HG02798 (cell line): ENCODE measurements around the gene MEF2A.

Source experiments
- ATAC-seq: cut with Tn5 transposase; IDR thresholded peaks from one replicate; pipeline ENCODE4 v1.9.1; 2021; ENCODE audit warnings: mild to moderate bottlenecking; ENCODE audit not compliant: unreplicated experiment, poor library complexity

The MEF2A gene

GRCh38 chr15:99598296-99598695 lies 32.5 kb downstream of the MEF2A start:
- ATAC-seq: no peak

GRCh38 chr15:99603828-99604227 lies 38.0 kb downstream of the MEF2A start:
- ATAC-seq: no peak

- no peak for ATAC-seq
Measured at GRCh38 chr15:99604865-99605264, 39.1 kb downstream of the MEF2A start.

- ATAC-seq: no peak
Measured at GRCh38 chr15:99605490-99605931, 39.7 kb downstream of the MEF2A start.

- ATAC-seq: no peak
Measured at GRCh38 chr15:99605990-99606389, 40.2 kb downstream of the MEF2A start.

GRCh38 chr15:99606646-99607045 lies 40.9 kb downstream of the MEF2A start:
- no peak for ATAC-seq

- ATAC-seq: no peak
Measured at GRCh38 chr15:99613481-99613880, 47.7 kb downstream of the MEF2A start.

- ATAC-seq: no peak
Measured at GRCh38 chr15:99613887-99614647, 48.3 kb downstream of the MEF2A start.

- peak; percentile 44 for ATAC-seq
Measured at GRCh38 chr15:99614749-99615288, 49.0 kb downstream of the MEF2A start.

GRCh38 chr15:99615460-99615859 lies 49.7 kb downstream of the MEF2A start:
- no peak for ATAC-seq

- ATAC-seq: no peak
Measured at GRCh38 chr15:99616129-99616528, 50.3 kb downstream of the MEF2A start.

GRCh38 chr15:99616773-99617342 lies 51.1 kb downstream of the MEF2A start:
- no peak for ATAC-seq

GRCh38 chr15:99618941-99619411 lies 53.2 kb downstream of the MEF2A start:
- ATAC-seq: no peak

- no peak for ATAC-seq
Measured at GRCh38 chr15:99619712-99620111, 53.9 kb downstream of the MEF2A start.

GRCh38 chr15:99620178-99620577 lies 54.4 kb downstream of the MEF2A start:
- ATAC-seq: no peak

- no peak for ATAC-seq
Measured at GRCh38 chr15:99621767-99622166, 56.0 kb downstream of the MEF2A start.

- ATAC-seq: no peak
Measured at GRCh38 chr15:99628374-99629001, 62.7 kb downstream of the MEF2A start.

GRCh38 chr15:99630607-99631131 lies 64.9 kb downstream of the MEF2A start:
- ATAC-seq: peak; percentile 19

- peak; percentile 98 for ATAC-seq
Measured at GRCh38 chr15:99631255-99631654, 65.5 kb downstream of the MEF2A start.

GRCh38 chr15:99632521-99632920 lies 66.7 kb downstream of the MEF2A start:
- no peak for ATAC-seq

- no peak for ATAC-seq
Measured at GRCh38 chr15:99633655-99634054, 67.9 kb downstream of the MEF2A start.
